Measurements from ENCODE around the gene TESMIN. TPM values are rescaled to one million over a fixed set of nuclear protein-coding genes. Genes with fewer than 3 reads are reported as not detected.

TESMIN gene
- total RNA-seq, 4 donors from 2014 or later, result 1.2 to 57.4 (median 1.6) TPM; not detected in 1

DNA sequence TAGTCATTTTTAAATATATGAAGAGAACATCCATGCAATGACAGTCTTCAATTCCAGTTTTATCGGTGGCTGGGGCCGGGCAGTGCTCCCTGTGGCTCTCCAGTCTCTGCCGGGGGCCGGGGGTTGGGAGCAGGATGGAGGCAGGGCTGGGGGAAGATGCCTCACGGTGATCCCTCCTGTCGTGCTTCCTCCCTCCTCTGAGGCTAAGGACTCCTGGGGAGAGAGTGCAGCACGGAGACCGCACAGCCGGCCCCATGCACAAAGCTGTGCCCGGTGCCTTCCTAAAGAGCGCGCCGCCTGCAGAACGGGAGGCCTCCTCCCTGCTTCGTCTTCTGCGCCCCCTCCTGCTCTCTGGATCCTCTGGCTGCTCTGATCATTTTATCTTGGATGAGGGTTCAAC lies 46.4 kb downstream of the TESMIN start:
- H3K27ac ChIP-seq, result no peak overlapping the region
- no peaks in the 10 kb centered on the region for H3K4me1 ChIP-seq
- TF ChIP-seq POLR2A (IDR thresholded peaks at IDR 0.05), result no peak
- TF ChIP-seq, protein P1, sequence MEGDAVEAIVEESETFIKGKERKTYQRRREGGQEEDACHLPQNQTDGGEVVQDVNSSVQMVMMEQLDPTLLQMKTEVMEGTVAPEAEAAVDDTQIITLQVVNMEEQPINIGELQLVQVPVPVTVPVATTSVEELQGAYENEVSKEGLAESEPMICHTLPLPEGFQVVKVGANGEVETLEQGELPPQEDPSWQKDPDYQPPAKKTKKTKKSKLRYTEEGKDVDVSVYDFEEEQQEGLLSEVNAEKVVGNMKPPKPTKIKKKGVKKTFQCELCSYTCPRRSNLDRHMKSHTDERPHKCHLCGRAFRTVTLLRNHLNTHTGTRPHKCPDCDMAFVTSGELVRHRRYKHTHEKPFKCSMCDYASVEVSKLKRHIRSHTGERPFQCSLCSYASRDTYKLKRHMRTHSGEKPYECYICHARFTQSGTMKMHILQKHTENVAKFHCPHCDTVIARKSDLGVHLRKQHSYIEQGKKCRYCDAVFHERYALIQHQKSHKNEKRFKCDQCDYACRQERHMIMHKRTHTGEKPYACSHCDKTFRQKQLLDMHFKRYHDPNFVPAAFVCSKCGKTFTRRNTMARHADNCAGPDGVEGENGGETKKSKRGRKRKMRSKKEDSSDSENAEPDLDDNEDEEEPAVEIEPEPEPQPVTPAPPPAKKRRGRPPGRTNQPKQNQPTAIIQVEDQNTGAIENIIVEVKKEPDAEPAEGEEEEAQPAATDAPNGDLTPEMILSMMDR (IDR thresholded peaks at IDR 0.05), result no peak
- H3K27me3 ChIP-seq, result no peaks in the 10 kb centered on the region
- no peak for DNase-seq
- H3K36me3 ChIP-seq, result no peaks in the 10 kb centered on the region
- no peaks in the 10 kb centered on the region for H3K9me3 ChIP-seq
- intact Hi-C loops (cut with DNase I; ENCODE audit: low total_unique reads), result no loop called here
- H3K4me3 ChIP-seq, result no peak overlapping the region

DNA sequence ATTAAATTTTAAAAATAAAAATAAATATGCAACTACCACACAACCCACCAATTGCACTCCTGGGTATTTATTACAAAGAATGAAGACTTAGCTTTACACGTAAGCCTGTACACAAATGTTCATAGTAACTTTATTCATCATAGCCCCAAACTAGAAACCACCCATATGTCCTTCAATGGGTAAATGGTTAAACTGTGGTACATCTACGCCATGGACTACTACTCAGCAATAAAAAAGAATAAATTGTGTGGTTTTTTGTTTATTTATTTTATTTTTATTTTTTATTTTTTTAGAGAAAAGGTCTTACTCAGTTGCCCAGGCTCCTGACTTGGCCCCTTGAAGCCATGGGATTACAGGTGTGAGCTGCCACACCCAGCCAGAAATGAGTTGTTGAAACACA lies 52.3 kb downstream of the TESMIN start:
- intact Hi-C loops (cut with DNase I; ENCODE audit: low total_unique reads), result no loop called here
- Histone ChIP-seq H3K36me3 (no peaks in the 10 kb centered on the region), H3K4me1 (no peaks in the 10 kb centered on the region), H3K27me3 (peaks cover 0 to 3% of the 10 kb centered on the region in 2 donors), H3K4me3 (no peak overlapping the region), H3K27ac (no peak overlapping the region), H3K9me3 (peaks cover 0 to 9% of the 10 kb centered on the region in 2 donors)
- no peak for DNase-seq
- TF ChIP-seq, protein P1 (IDR thresholded peaks at IDR 0.05), result no peak
- TF ChIP-seq POLR2A (IDR thresholded peaks at IDR 0.05), result no peak

DNA sequence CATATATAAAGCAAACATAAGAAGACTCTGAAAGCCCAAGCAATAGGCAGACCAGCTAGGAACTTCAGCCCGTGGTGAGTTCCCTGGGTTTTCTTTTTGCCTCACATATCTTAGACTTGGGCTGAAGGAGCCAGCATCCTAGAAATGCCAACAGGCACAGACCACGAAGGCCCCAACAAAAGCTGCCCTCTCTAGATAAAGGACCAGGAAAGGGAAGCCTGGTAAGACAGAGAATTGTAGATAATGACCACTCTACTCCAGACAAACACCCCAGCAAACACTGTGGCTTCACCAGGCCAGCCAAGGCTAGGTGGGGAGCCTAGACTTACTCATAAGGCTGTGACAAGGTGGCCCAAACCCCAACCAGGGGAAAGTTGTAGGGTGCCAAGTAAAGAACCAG lies 55.8 kb downstream of the TESMIN start:
- Histone ChIP-seq H3K9me3 (peaks cover 0 to 9% of the 10 kb centered on the region in 2 donors), H3K4me1 (no peaks in the 10 kb centered on the region), H3K36me3 (no peaks in the 10 kb centered on the region), H3K27me3 (peaks cover 0 to 3% of the 10 kb centered on the region in 2 donors), H3K27ac (no peak overlapping the region), H3K4me3 (no peak overlapping the region)
- intact Hi-C loops (cut with DNase I; ENCODE audit: low total_unique reads), result no loop called here
- DNase-seq, result no peak
- no peak for TF ChIP-seq POLR2A (IDR thresholded peaks at IDR 0.05)
- TF ChIP-seq, protein P1 (IDR thresholded peaks at IDR 0.05), result no peak

DNA sequence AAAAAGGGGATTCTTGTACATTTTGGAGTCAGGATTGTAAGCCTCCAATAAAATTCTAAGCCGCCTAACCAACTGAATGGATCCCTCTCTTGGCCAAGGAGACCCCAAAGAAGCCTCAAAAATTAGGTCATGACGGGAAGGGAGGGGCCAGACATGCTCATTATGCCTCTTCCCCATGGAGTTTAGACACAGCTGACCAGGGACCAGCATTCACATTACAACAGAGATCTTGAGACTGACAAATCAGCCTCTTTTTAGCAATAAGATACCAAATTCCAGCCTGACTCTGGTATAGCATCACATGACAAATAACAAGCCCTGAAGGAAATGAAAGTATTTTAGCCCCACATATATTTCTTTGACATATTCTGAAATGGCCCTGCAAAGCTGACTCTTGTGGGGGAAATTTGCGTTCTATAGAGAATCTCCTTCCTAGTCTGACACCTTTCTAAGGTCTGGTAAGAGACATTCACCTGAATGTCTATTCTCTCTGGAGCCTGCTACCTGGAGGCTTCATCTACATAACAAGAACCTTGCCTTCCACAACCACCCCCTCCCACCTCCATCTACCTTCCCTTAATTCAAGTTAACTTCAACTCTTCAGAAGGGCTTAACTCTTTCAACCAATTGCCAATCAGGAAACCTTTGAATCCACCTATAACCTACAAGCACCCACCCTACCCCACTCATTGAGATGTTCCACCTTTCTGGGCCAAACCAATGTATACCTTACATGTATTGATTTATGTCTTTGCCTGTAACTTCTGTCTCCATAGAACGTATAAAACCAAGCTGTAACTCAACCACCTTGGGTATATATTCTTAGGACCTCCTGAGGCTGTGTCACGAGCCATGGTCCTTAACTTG lies 56.7 kb downstream of the TESMIN start:
- no peak for DNase-seq

DNA sequence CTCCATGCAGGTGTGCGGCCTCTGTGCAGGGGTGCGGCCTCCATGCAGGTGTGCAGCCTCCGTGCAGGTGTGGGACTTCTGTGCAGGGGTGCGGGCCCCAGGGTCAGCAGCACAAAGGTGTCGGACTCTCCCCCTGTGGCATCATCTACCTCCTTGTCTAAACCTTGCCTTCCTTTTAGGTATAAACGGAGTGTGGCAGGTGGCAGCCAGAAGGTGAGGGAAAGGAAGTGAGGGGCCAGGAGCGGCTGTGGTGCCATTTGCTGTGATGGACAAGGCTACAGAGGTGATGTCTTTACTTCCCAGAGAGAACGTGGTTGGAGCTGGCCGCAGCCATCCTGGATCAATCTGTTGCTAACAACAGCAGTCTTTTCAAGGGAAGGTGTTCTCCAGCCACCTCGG lies 57.8 kb downstream of the TESMIN start:
- TF ChIP-seq POLR2A (IDR thresholded peaks at IDR 0.05), result no peak
- no peaks in the 10 kb centered on the region for H3K36me3 ChIP-seq
- H3K9me3 ChIP-seq, result peaks cover 0 to 6% of the 10 kb centered on the region in 2 donors
- H3K4me1 ChIP-seq, result no peaks in the 10 kb centered on the region
- H3K4me3 ChIP-seq, result no peak overlapping the region
- DNase-seq, result no peak
- no peaks in the 10 kb centered on the region for H3K27me3 ChIP-seq
- H3K27ac ChIP-seq, result no peak overlapping the region
- intact Hi-C loops (cut with DNase I; ENCODE audit: low total_unique reads), result no loop called here

More for the DNA sequence above, 56.7 kb downstream of the TESMIN start:
- no peaks in the 10 kb centered on the region for H3K36me3 ChIP-seq
- TF ChIP-seq, protein P1 (IDR thresholded peaks at IDR 0.05), result no peak
- TF ChIP-seq POLR2A (IDR thresholded peaks at IDR 0.05), result no peak
- peaks cover 0 to 3% of the 10 kb centered on the region in 2 donors for H3K27me3 ChIP-seq
- H3K4me1 ChIP-seq, result no peaks in the 10 kb centered on the region
- intact Hi-C loops (cut with DNase I; ENCODE audit: low total_unique reads), result no loop called here
- H3K9me3 ChIP-seq, result peaks cover 0 to 9% of the 10 kb centered on the region in 2 donors
- no peak overlapping the region for H3K27ac ChIP-seq
- H3K4me3 ChIP-seq, result no peak overlapping the region
